HCEC 1CT (cell line): ENCODE results near the gene OPCML.

Experiments
- DNase-seq: peaks from one replicate; pipeline ENCODE4 v3.0.0-alpha.2; 2017

Gene OPCML

GRCh38 chr11:132821499-132821898 is 710.8 kb downstream of the OPCML start:
- no peak for DNase-seq

GRCh38 chr11:132821014-132821413 is 711.3 kb downstream of the OPCML start:
- no peak for DNase-seq

GRCh38 chr11:132818951-132819350 is 713.4 kb downstream of the OPCML start:
- DNase-seq: no peak

DNA sequence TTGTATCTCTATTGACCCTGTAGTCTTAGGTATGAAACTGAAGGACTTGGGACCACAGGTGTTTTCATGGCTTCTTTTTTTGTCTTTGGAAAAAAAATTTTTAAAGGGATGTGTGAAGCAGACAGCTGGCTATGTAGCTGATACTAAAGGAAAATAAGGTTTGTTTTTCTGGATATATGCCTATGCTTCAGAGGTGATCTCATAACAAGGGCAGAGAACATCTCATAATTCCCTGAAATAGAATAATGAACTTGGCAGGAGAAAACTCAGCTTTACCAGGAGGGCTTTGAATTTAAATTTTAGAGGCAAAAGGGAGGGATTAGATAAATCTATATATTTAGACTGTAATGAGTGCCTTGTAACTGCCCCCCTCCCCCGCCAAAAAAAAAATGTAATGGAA is 714.9 kb downstream of the OPCML start:
- no peak for DNase-seq

DNA sequence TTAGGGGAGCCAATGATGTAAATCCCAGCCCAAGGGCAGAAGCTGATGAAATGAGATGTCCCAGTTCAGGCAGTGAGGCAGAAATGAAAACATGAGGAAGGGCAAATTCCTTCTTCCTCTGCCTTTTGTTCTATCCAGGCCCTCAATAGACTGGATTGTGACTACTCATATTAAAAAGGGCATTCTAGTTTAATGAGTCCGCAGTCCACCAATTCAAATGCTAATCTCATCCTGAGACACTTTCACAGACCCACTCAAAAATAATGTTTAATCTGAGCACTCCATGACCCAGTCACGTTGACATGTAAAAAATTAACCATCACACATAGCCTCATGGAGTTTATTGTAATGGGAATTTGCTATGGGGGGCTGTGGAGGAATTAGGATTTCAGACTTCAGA is 717.9 kb downstream of the OPCML start:
- no peak for DNase-seq

GRCh38 chr11:132811649-132812048 is 720.7 kb downstream of the OPCML start:
- no peak for DNase-seq

- DNase-seq: no peak
These were observed 723.2 kb downstream of the OPCML start for GRCh38 chr11:132809070-132809469.

GRCh38 chr11:132804258-132804657 is 728.0 kb downstream of the OPCML start:
- DNase-seq: no peak

- no peak for DNase-seq
These were observed 728.9 kb downstream of the OPCML start for GRCh38 chr11:132803436-132803835.

GRCh38 chr11:132802947-132803346 is 729.4 kb downstream of the OPCML start:
- DNase-seq: no peak

GRCh38 chr11:132793831-132794230 is 738.5 kb downstream of the OPCML start:
- DNase-seq: no peak

GRCh38 chr11:132792341-132793140 is 739.8 kb downstream of the OPCML start:
- DNase-seq: no peak

GRCh38 chr11:132790971-132791370 is 741.3 kb downstream of the OPCML start:
- DNase-seq: no peak

DNA sequence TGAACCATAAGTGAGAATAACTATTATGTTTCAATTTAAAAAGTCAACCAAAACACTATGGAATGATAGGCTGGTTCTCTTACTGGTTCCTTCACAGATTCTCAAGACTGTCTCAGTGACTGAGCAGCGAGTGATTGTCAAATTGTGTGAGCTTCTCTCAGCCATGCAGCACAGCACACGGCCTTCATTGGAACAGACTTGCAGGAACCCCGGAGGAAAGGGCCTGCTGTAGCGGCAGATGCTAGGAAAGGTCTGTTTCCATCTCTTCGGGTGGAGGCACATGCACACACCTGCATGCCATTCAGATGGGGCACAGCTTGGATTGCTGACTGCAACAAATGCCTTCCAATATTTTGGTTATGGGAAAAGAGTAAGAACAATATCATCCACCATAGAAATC is 741.8 kb downstream of the OPCML start:
- no peak for DNase-seq

- no peak for DNase-seq
These were observed 743.4 kb downstream of the OPCML start for GRCh38 chr11:132788816-132789325.

DNA sequence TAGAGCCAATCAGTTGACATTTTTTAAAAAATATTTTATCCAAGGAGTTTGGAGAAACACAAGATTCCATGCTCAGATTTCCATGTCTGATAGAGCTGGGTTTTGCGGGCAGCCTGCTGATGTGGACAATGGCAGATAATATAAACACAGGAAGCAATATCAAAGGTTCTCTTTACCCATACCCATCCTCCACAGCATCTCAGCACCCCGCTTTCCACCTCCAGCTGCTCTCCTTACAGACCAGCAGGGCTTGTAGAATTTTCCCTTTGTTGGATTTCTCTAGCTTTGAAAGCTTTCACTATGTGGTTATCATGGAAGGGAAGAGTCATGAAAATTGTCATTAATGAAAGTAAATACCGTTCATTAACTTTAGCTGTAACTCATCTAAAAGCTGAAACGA is 746.4 kb downstream of the OPCML start:
- DNase-seq: no peak

- DNase-seq: no peak
These were observed 747.9 kb downstream of the OPCML start for GRCh38 chr11:132784441-132784840.

DNA sequence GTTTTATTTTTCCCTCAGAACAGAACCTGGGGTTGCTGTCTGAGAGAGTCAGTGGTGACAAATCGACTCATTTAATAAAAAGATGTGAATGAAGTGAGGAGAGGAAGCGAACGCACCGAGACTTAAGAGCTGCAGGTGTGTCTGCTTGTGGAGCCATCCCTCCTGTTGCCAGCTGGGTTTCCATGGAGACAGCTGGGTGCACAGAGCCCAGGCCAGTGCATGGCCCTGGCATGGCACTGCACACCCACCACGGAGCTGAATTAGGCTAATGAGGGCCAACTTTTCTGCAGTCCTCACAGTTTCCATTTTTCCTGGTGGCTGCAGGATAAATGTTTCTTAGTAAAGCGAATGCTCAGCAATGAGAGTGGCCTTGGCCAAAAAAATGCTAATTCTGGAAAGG is 750.2 kb downstream of the OPCML start:
- DNase-seq: no peak

DNA sequence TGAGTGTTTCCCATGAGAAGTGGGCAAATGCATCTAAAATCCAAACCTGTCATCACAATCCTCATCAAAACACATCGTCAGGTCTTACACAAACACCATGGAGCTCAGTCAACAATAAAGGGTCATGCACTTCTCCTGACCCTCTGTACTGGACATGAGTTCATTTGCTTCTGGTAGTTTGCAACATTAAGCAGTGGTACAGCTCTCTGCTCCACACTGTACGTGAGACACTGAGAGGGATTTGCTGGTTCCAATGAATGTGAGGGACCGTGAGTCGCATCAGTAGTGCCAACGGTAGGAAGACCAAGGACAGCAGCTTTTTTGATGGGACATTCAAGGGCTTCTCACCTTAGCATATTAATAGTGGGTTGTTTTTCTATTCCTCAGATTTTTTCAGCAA is 752.3 kb downstream of the OPCML start:
- no peak for DNase-seq

DNA sequence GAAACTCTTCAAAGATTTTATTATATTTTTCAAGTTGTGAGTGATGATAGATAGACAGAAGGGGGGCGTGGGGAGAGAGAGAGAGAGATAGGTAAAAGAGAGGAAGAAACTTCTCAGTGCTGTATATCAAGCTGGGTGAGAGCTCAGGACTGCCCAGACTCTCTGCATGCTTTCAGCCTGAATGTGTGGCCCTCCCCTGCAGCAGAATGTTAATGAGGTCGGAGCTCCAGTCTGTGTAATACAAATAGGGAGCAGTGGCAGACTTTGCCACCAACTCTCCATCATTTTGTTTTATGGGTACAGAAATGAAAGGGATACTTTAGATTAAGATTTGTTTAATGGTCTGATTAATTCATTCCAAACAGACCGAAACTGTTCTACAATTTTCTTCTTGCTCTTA is 752.8 kb downstream of the OPCML start:
- DNase-seq: no peak

GRCh38 chr11:132777067-132777975 is 755.0 kb downstream of the OPCML start:
- no peak for DNase-seq

DNA sequence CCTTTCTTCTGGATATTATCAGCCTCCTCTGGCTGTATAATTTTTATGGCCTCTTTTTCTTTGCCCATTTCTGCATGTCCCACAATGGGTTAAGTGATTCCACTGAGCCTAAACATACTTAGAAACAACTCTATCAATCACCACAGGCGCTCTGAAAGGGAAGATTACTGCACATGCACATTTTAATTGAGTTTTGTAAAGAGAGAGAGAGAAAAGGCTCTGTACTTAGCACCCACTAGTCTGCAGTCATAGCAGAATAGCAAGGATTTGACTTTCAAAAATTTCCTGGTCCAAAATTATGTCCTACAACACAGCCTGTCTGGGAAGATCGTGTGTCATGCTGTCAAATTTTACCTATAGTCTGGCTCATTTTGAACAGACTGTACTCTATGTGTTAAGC is 758.5 kb downstream of the OPCML start:
- no peak for DNase-seq

DNA sequence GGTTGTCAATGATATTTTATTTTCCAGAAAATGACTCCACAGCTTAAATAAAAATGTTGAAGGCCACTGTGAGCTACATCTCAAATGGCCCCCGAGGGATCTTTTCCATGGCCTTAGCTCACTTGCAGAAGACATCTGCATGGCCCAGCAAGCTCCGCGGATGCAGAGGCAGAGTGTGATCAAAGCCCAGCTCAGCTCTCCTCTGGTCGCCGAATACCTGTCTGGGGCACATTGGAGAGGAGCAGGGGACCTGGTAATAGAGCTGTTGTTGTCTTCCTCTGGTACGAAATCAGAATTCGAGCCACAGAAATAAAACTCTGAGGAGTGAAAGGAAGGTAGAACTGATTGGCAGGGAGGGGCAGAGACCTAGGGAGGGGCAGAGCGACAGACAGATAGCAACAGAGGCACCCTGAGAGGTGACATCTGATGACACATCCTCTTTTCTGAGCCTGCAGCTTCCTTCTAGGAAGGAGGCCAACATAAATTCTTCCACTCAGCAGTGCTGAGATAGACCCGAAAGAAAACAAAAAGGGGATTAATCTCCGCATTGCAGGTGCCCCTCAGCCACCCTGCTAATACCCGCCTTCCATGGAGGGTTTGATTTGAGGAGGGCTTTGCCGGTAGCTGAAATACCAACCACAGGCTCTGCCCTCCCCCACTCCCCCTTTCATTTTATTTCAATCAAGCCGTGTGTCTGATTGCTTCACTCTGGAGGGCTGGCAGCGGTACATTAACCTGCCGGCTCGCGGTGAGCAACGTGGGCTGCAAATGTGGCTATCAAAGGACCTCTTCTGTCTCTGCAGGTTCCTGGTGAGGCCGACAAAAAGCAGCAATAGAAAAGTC is 759.4 kb downstream of the OPCML start:
- no peak for DNase-seq
